T-helper 2 cell treated with Interferon-gamma antibody and Interleukin-4, amounts not matched to agents 100 ng/mL and 5 ng/mL, for 36 hours (primary cell): Measurements from ENCODE around the gene CACNA2D2. TPM values are rescaled to one million over a fixed set of nuclear protein-coding genes. Genes with fewer than 3 reads are reported as not detected.

Experiments
- intact Hi-C: fragments of 100-400 bp; cut with micrococcal nuclease; formaldehyde crosslinking; loops from one replicate; pipeline ENCODE4 v1.15.1; 2023
- total RNA-seq: library from RNA; stranded (reverse); gene quantifications from 2 replicates; pipeline ENCODE4 v1.2.3, GENCODE V29; 2022

The CACNA2D2 gene
- total RNA-seq, 1 donor from 2014 or later, result 0.41 TPM

- intact Hi-C loops, result no loop called here
These were observed 185.3 kb downstream of the CACNA2D2 start for GRCh38 chr3:50318163-50318562.

DNA sequence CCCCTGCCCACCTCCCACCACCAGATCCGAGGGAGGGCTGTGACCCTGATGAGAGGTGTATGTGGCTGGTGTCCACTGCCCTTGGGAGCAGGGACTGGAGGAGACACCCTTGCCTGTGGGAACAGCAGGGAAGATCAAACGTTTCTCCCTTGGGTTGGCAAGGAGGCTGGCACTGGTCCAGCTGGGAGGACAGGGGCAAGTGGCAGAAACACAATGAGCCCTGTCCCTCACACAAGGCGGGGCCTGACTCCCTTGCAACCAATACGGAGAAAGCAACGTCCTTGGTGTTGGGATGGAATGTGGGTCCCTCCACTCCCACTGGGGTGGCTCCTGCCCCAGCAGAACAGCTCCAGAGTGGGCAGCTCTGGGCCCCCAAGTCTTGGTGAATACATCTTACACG lies 186.1 kb downstream of the CACNA2D2 start:
- intact Hi-C loops, result no loop called here

DNA sequence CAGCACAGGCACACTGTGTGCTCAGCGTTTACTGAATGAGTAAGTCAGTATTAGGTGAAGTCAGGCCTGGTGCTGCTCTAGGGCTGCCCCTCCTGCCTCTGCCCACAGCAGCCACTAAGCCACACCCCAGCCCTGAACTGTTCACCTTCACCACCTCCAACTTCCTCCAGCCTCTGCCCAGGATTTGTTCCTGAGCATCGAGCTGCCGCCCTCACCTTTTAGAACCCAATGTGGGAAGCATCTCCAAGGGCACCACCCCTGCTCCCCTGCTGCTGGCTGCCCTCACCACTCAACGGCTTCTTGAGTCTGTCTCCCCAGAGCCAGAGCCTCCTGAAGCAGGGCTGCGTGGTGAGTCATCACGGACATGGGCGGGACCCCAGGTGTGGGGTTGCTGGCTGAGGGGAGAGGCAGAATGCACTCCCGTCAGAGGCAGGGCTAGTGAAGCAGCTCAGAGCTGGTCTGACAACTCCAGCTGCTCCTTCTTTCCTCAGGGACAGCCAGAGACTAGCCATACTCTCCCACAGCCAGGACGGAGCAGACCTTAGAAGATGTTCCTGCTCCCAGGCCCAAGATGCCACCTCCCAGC lies 186.7 kb downstream of the CACNA2D2 start:
- intact Hi-C loops, result no loop called here

DNA sequence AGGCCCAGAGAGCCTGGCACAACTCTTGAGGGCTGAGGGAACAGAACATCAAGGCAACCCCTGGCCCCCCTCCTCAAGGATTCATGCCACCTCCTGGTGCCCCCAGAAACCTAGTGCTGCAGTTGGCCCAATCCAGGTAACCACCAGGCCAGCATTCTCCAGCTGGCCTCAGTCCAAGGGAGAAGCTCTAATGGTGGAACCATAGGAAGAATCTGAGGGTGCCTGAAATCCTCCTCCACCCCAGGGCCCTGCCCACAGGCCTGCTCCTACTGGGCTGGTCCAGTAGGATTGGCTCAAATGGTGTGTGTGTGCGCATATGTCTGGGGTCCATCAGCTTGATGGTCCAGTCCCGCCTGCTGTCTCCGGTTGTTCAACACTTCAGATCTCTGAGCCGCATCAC lies 188.6 kb downstream of the CACNA2D2 start:
- intact Hi-C loops, result no loop called here

DNA sequence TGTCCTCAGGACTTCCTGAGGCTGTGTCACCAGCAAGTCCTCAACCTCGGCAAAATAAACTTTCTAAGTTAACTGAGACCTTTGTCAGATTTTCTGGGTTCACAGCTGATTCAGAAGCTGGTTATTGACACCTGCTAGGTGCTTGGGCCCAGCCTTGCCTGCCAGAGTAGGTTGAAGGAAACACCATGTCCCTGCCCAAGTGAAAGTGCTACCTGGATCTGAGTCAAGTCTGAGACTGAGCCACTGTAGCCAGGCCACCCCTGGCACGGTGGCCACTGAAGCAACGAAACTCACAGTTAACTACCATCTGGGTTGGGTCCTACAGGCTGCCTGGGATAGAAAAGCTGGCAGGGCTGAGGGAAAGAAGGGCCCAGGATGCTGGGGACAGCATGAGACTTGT lies 189.1 kb downstream of the CACNA2D2 start:
- intact Hi-C loops, result no loop called here

Other genes starting within 250 kb of the CACNA2D2 start
- gene SEMA3B, start 234.5 kb downstream of the CACNA2D2 start, total RNA-seq, result 0.30 and 0.57 TPM in 2 replicates
- not detected in 2 replicates for gene LSMEM2, start 224.5 kb downstream of the CACNA2D2 start, total RNA-seq
- 99.8 and 103 TPM in 2 replicates for gene IFRD2, start 211.2 kb downstream of the CACNA2D2 start, total RNA-seq
- gene HYAL3, start 204.2 kb downstream of the CACNA2D2 start, total RNA-seq, result 13.6 and 15.2 TPM in 2 replicates
- gene NAA80, start 204.2 kb downstream of the CACNA2D2 start, total RNA-seq, result 27.4 and 29.0 TPM in 2 replicates
- gene HYAL1, start 200.1 kb downstream of the CACNA2D2 start, total RNA-seq, result 0.07 TPM in 1 of 2 replicates, not detected in the other
- 9.0 and 9.1 TPM in 2 replicates for gene HYAL2, start 180.9 kb downstream of the CACNA2D2 start, total RNA-seq
- 21.0 and 22.1 TPM in 2 replicates for gene TUSC2, start 175.4 kb downstream of the CACNA2D2 start, total RNA-seq
- gene RASSF1, start 162.8 kb downstream of the CACNA2D2 start, total RNA-seq, result 125 and 127 TPM in 2 replicates
- 3.6 and 4.6 TPM in 2 replicates for gene ZMYND10, start 157.9 kb downstream of the CACNA2D2 start, total RNA-seq
- gene NPRL2, start 152.9 kb downstream of the CACNA2D2 start, total RNA-seq, result 44.4 and 49.6 TPM in 2 replicates
- gene CYB561D2, start 152.8 kb downstream of the CACNA2D2 start, total RNA-seq, result 42.7 and 46.3 TPM in 2 replicates
- gene TMEM115, start 144.1 kb downstream of the CACNA2D2 start, total RNA-seq, result 17.8 and 18.4 TPM in 2 replicates
- 44.3 and 45.1 TPM in 2 replicates for gene C3orf18, start 64.1 kb upstream of the CACNA2D2 start, total RNA-seq
- gene HEMK1, start 65.9 kb upstream of the CACNA2D2 start, total RNA-seq, result 58.1 and 63.0 TPM in 2 replicates
- gene CISH, start 108.1 kb upstream of the CACNA2D2 start, total RNA-seq, result 385 and 386 TPM in 2 replicates
- 157 and 159 TPM in 2 replicates for gene MAPKAPK3, start 113.5 kb upstream of the CACNA2D2 start, total RNA-seq
- 0.93 TPM in 2 replicates for gene DOCK3, start 171.3 kb upstream of the CACNA2D2 start, total RNA-seq